GM21576 (cell line): Measurements from ENCODE around the gene RPRD1A.
A peak's percentile ranks its signal among the peaks of the same experiment; 100 is the strongest.
"Not testable (repeated sequence)": the region's sequence is repeated elsewhere in the genome, so short reads cannot be mapped to it uniquely, and the experiment has no call there.

ENCODE experiments used
- ATAC-seq: cut with Tn5 transposase; IDR thresholded peaks from one replicate; pipeline ENCODE4 v1.9.1; 2021; ENCODE audit warnings: mild to moderate bottlenecking, moderate library complexity; ENCODE audit not compliant: unreplicated experiment

The RPRD1A gene

GRCh38 chr18:35972197-35973000 is 95.0 kb downstream of the RPRD1A start, which contains the start of gene RMP24:
RMP24 (plus strand) TSS chr18:35972679.
- ATAC-seq: peak; percentile 88

GRCh38 chr18:35971661-35972196 is 95.6 kb downstream of the RPRD1A start:
- peak; percentile 0 for ATAC-seq

- no peak for ATAC-seq
Observed at GRCh38 chr18:35969676-35970075, 97.7 kb downstream of the RPRD1A start.

DNA sequence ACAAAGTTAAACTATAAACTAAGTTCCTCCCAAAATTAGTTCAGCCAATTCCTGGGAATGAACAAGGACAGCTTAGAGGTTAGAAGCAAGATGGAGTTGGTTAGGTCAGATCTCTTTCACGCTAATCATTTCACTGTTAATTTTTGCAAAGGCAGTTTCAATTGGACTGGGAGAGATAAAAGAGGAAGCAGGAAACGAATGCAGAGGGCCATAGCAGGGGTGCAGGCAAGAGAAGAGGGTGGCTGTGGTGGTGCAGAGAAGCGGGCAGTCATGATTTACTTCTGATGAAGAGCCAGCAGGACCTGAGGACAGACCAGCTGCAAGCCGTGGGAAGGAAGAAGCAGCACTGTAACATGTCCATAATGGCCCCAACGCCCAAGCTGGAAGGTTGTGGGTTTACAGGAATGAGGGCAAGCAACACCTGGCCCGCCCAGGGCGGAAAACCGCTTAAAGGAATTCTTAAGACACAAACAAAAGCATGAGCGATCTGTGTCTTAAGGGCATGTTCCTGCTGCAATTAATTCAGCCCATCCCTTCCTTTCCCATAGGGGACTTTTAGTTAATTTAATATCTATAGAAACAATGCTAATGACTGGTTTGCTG is 99.0 kb downstream of the RPRD1A start:
- no peak for ATAC-seq

DNA sequence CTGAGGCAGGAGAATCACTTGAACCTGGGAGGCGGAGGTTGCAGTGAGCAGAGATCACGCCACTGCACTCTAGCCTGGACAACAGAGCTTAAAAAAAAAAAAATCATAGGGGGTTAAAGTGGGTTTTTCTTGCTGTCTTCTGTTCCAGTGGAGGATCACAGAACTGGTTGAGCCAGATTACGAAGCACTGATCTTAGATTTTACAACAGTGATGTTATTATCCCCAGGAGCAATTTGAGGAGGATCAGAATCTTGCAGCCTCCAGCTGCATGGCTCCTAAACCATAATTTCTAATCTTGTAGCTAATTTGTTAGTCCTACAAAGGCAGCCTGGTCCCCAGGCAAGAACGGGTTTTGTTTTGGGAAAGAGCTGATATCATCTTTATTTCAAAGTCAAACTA is 99.5 kb downstream of the RPRD1A start:
- ATAC-seq: not testable (repeated sequence)

- no peak for ATAC-seq
Observed at GRCh38 chr18:35964319-35964718, 103.0 kb downstream of the RPRD1A start.

DNA sequence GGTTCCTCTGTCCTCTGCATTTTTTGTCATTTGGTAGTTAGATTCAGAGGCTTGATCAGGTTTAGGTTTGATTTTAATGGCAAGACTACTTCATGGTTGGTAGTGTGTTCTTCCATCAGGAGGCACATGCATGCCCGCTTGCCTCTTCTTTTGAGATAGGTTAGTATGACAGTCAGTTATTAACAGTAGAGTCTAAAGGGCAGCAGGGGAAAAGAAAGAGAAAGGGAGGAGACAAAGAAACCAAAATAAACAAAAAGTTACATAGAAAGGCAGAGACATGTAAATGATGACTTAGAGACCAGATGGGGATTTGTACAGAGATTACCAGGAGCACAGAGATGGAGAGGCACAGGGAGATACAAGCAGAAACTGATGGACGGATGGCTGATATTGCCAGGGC is 105.0 kb downstream of the RPRD1A start:
- ATAC-seq: no peak

GRCh38 chr18:35956226-35956625 is 111.1 kb downstream of the RPRD1A start:
- no peak for ATAC-seq

GRCh38 chr18:35953688-35954087 is 113.7 kb downstream of the RPRD1A start:
- ATAC-seq: peak; percentile 73

DNA sequence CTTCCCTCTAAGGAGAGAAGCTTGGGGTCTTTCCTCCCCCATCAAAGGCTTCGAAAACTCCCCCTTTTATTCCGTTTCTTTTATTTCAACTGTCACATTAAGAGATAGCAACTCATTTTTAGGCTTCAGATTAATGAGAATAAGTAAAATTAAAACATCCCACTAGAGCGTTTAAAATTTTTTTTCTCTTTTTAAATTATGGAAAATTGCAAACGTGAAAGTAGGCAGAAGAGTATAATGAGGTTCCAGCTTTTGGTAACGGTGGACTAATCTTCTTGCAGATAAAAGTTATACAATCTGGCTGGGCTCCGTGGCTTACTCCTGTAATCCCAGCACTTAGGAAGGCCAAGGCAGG is 116.8 kb downstream of the RPRD1A start:
- ATAC-seq: no peak

DNA sequence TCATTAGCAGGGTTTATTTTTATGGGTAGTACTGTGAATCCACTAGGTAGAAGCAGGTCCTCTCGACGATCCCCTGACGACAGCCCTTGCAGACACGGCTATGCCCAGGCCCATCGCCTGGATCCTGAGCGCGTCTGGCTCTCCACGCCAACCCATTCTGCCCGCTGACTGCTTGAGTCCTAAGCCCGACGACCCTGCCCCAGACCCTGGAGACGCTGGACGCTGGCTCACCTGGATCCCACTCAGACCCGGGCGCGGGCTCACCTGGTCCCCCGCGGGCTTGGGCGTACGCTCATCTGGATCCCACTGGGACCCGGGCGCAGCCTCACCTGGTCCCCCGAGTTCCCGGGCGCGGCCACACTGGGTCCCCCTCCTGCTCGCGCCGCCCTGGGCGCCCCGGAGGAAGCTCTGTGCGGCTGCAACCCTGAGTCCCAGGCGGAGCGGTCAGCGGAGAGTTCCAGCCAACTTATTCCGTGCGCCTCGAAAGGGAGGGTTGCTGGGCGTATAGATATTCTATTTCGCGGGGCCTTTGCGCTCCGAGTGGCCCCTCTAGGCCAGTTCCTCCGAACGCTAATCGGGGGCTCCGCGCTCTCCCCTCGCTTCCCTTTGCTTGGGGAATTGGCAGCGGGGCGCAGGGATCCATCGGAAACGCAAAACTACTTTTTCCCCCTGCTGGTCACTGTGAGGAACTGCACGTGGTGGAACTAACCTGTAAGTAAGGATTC is 117.3 kb downstream of the RPRD1A start:
- ATAC-seq: peak; percentile 61

- no peak for ATAC-seq
Observed at GRCh38 chr18:35949090-35949489, 118.3 kb downstream of the RPRD1A start.

DNA sequence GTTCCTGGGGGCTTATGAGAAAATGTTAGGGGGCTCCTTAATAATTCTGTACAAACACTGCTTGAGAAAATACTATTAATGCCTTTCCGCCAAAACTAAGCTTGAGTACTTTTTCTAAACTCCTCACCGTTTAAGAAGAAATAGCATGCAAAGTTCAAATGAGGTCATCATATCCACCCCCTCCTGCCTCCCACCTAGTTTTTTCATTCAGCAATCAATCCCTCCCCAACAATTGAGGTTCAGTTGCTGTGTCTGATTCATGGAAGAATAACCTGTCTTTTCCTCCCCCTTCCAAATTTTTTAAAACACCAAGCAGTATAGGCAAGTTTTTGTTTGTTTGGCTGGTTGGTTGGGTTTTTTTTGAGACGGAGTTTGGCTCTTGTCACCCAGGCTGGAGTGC is 119.3 kb downstream of the RPRD1A start:
- ATAC-seq: no peak

- ATAC-seq: no peak
Observed at GRCh38 chr18:35942661-35943060, 124.7 kb downstream of the RPRD1A start.

DNA sequence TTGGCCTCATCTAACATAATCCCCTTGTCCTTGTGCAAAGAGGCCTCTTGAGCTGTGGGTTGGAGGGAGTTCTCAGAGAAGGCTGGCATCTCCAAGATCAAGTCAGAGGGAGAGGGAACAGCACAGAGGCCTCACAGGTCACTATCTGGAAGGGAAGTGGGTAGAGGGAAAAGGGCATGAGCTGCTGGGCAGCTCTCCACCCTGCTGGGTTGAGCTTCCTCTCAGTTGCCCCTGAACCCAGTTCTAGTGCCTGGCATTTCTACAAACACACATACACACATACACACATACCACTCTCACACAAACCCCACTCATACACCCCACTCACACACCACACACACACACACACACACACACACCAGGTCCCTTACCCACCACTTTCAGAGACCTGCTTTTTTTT is 125.2 kb downstream of the RPRD1A start:
- ATAC-seq: no peak

DNA sequence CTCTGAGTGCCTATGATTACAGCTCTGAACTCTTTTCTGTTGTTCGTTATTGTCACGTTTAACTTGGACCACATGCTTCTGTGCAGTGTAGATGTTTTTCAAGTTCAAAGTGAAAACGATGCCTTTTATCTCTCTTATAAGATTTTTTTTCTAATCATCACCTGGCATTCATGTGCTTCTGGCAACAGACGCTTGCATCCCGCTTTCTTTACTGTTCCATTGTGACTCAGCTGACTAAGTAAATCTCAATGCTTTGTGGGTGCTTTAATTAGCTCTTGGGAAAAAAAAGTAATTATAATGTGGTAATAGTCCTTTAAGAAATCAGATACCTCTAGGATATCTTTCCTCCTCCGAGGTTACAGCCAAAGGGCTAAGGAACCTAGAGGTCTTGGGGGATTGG is 126.1 kb downstream of the RPRD1A start:
- no peak for ATAC-seq
